ENCODE measurements around the gene TLR10.

TLR10 gene

GRCh38 chr4:38723726-38724474 is 58.9 kb downstream of the TLR10 start:
- DNase-seq = no peak

- DNase-seq = no peak
These were observed 59.7 kb downstream of the TLR10 start for GRCh38 chr4:38723114-38723513.

All from Kasumi-1 (cell line).